ENCODE data around the gene ATP1A4. TPM values are rescaled to one million over a fixed set of nuclear protein-coding genes. Genes with fewer than 3 reads are reported as not detected.
A peak's percentile ranks its signal among the peaks of the same experiment; 100 is the strongest.

Gene ATP1A4
- total RNA-seq, 2 experiments from 2014 or later = 0.40 TPM; not detected in 1

DNA sequence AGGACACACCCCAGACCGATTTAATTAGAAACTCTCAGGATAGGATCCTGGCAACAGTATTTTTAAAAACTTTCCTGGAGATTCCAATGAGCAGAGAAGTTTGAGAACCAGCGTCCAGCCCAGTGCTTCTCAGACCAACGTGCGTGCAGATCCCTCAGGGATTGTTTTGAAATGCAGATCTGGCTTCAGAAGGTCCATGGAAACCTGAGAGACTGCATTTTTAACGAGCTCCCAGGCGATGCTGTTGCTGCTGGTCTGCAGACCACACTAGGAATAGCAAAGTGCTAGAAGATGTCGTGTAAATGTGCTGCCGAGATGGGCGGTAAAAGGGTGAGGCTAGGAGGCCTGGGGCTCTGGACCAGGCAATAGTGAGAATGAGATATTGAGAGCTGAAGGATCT lies 20.6 kb downstream of the ATP1A4 start:
- H3K27me3 Mint-ChIP-seq = peaks cover 51% of the 10 kb centered on the region
- ATAC-seq (no peak), DNase-seq (no peak)
- no peaks in the 10 kb centered on the region for H3K9me3 Mint-ChIP-seq (ENCODE audit: low read depth)
- H3K4me1 Mint-ChIP-seq = peaks cover 12% of the 10 kb centered on the region
- CTCF ChIA-PET = interaction anchor here (1.5 kb wide), 1 partner anchor 21 kb away, joined by 4 read pairs; no protein-coding TSS in a partner anchor
- H3K36me3 Mint-ChIP-seq = no peaks in the 10 kb centered on the region
- no peak overlapping the region for H3K27ac Mint-ChIP-seq
- H3K4me3 Mint-ChIP-seq = no peak overlapping the region

GRCh38 chr1:160177231-160177630 lies 25.8 kb downstream of the ATP1A4 start:
- H3K9me3 Mint-ChIP-seq (ENCODE audit: low read depth) = no peaks in the 10 kb centered on the region
- H3K27ac Mint-ChIP-seq = no peak overlapping the region
- ATAC-seq (no peak), DNase-seq (no peak)
- peaks cover 40% of the 10 kb centered on the region for H3K27me3 Mint-ChIP-seq
- no peaks in the 10 kb centered on the region for H3K36me3 Mint-ChIP-seq
- no peaks in the 10 kb centered on the region for H3K4me1 Mint-ChIP-seq
- no peak overlapping the region for H3K4me3 Mint-ChIP-seq
- CTCF ChIA-PET = no interaction called here

- Mint-ChIP-seq H3K9me3 (ENCODE audit: low read depth) (no peaks in the 10 kb centered on the region), H3K27me3 (peaks cover 37% of the 10 kb centered on the region), H3K4me1 (no peaks in the 10 kb centered on the region), H3K4me3 (no peak overlapping the region), H3K36me3 (no peaks in the 10 kb centered on the region), H3K27ac (no peak overlapping the region)
- ATAC-seq (no peak), DNase-seq (no peak)
- CTCF ChIA-PET = no interaction called here
Observed at GRCh38 chr1:160177667-160178066, 26.3 kb downstream of the ATP1A4 start.

- no peak overlapping the region for H3K4me3 Mint-ChIP-seq
- H3K27ac Mint-ChIP-seq = no peak overlapping the region
- no peaks in the 10 kb centered on the region for H3K36me3 Mint-ChIP-seq
- no peak for DNase-seq
- no peaks in the 10 kb centered on the region for H3K9me3 Mint-ChIP-seq (ENCODE audit: low read depth)
- peaks cover 31% of the 10 kb centered on the region for H3K27me3 Mint-ChIP-seq
- CTCF ChIA-PET = no interaction called here
- ATAC-seq = no peak
- no peaks in the 10 kb centered on the region for H3K4me1 Mint-ChIP-seq
Observed at GRCh38 chr1:160178731-160179130, 27.3 kb downstream of the ATP1A4 start.

DNA sequence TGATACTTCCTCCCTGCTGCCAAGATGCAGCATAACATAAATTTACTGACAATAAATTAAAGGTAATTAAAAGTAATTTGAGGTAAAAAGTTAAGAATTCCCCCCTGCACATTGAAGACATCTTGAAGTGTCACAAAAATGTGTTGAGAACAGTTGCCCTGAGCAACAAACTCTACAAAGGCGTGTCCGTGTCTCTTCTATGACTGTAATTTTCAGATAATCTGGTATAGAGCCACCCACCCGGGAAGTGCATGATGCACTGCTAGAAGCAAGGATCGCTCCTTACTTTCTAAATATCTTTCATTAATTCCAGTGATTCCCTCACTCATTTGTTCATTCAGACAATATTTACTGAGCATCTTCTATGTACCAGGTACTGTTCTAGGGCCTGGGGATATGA lies 27.9 kb downstream of the ATP1A4 start:
- no peak overlapping the region for H3K4me3 Mint-ChIP-seq
- DNase-seq = no peak
- H3K27me3 Mint-ChIP-seq = peaks cover 27% of the 10 kb centered on the region
- no peaks in the 10 kb centered on the region for H3K9me3 Mint-ChIP-seq (ENCODE audit: low read depth)
- CTCF ChIA-PET = no interaction called here
- ATAC-seq = no peak
- no peaks in the 10 kb centered on the region for H3K36me3 Mint-ChIP-seq
- no peak overlapping the region for H3K27ac Mint-ChIP-seq
- no peaks in the 10 kb centered on the region for H3K4me1 Mint-ChIP-seq

DNA sequence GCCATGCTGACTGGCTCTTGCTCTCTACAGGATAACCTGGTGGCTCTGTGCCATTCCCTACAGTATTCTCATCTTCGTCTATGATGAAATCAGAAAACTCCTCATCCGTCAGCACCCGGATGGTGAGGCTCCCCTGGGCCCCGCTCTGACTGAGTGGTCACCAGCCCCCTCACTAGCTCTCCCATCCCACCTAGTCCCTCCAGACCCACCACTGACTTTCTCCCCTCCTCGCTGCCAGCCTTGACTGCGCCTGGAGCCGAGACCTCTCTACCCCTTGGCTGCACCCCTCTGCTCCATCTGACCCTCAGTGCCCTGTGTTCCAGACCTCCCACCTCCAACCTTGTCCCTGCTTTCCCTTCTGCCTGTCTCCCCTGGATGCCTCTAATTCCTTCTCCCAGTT lies 34.8 kb downstream of the ATP1A4 start:
- Mint-ChIP-seq H3K27me3 (peaks cover 7% of the 10 kb centered on the region), H3K4me3 (no peak overlapping the region), H3K27ac (no peak overlapping the region), H3K36me3 (no peaks in the 10 kb centered on the region), H3K4me1 (no peaks in the 10 kb centered on the region), H3K9me3 (ENCODE audit: low read depth) (no peaks in the 10 kb centered on the region)
- CTCF ChIA-PET = no interaction called here
- DNase-seq (no peak), ATAC-seq (no peak)

GRCh38 chr1:160186729-160187128 lies 35.3 kb downstream of the ATP1A4 start:
- no peak overlapping the region for H3K4me3 Mint-ChIP-seq
- no peaks in the 10 kb centered on the region for H3K36me3 Mint-ChIP-seq
- CTCF ChIA-PET = interaction anchor here (0.8 kb wide), 1 partner anchor 100 kb away, joined by 3 read pairs; no protein-coding TSS in a partner anchor
- H3K27me3 Mint-ChIP-seq = peaks cover 7% of the 10 kb centered on the region
- no peak for DNase-seq
- H3K27ac Mint-ChIP-seq = no peak overlapping the region
- H3K4me1 Mint-ChIP-seq = no peaks in the 10 kb centered on the region
- no peaks in the 10 kb centered on the region for H3K9me3 Mint-ChIP-seq (ENCODE audit: low read depth)
- ATAC-seq = no peak

GRCh38 chr1:160187407-160187806 lies 36.0 kb downstream of the ATP1A4 start:
- no peaks in the 10 kb centered on the region for H3K9me3 Mint-ChIP-seq (ENCODE audit: low read depth)
- no peak overlapping the region for H3K4me3 Mint-ChIP-seq
- CTCF ChIA-PET = interaction anchor here (0.8 to 1.1 kb wide), 2 partner anchors 100 to 189 kb away, joined by 3 to 4 read pairs; no protein-coding TSS in a partner anchor
- peaks cover 7% of the 10 kb centered on the region for H3K27me3 Mint-ChIP-seq
- H3K36me3 Mint-ChIP-seq = no peaks in the 10 kb centered on the region
- no peak overlapping the region for H3K27ac Mint-ChIP-seq
- no peak for DNase-seq
- ATAC-seq = no peak
- H3K4me1 Mint-ChIP-seq = no peaks in the 10 kb centered on the region

DNA sequence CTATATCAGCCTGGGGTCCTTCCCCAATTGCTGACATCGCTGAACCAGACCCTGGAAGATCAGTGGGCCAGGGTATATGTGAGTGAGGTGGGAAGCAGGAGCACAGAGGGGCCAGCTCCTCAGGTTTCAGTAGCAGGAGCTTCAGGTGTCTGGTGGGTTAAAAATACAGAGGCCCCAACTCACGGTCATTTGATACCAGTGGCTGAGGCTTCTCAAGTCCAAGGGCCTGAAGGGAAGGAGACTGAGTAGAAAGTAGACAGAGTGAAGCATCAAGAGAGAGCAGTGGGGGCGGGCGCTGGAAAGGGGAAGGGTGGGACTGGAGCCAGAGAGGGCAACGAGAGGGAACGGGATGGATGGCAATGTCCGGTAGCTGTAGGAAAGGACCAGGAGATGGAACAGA lies 36.9 kb downstream of the ATP1A4 start:
- no peaks in the 10 kb centered on the region for H3K36me3 Mint-ChIP-seq
- no peaks in the 10 kb centered on the region for H3K4me1 Mint-ChIP-seq
- no peak overlapping the region for H3K27ac Mint-ChIP-seq
- H3K9me3 Mint-ChIP-seq (ENCODE audit: low read depth) = no peaks in the 10 kb centered on the region
- no peak for ATAC-seq
- H3K27me3 Mint-ChIP-seq = peaks cover 3% of the 10 kb centered on the region
- CTCF ChIA-PET = interaction anchor here (0.9 to 5.8 kb wide), 5 partner anchors 65 to 188 kb away, joined by 3 to 64 read pairs (median 4); no protein-coding TSS in a partner anchor
- H3K4me3 Mint-ChIP-seq = no peak overlapping the region
- DNase-seq = no peak

GRCh38 chr1:160189649-160190625 lies 38.5 kb downstream of the ATP1A4 start, which contains the start of gene CASQ1:
TSS of gene CASQ1 (plus strand) at chr1:160190575. CDS start at chr1:160190752, 177 bp downstream.
- H3K4me1 Mint-ChIP-seq = no peaks in the 10 kb centered on the region
- H3K27me3 Mint-ChIP-seq = peaks cover 3% of the 10 kb centered on the region
- CTCF ChIA-PET = interaction anchor here (1.1 to 5.8 kb wide), 6 partner anchors 20 to 102 kb away, joined by 3 to 64 read pairs (median 4); no protein-coding TSS in a partner anchor
- no peaks in the 10 kb centered on the region for H3K9me3 Mint-ChIP-seq (ENCODE audit: low read depth)
- H3K27ac Mint-ChIP-seq = no peak within 1 kb of the TSS
- H3K4me3 Mint-ChIP-seq = no peak within 1 kb of the TSS
- ATAC-seq (no peak), DNase-seq (no peak)
- no peaks in the 10 kb centered on the region for H3K36me3 Mint-ChIP-seq

- H3K4me1 Mint-ChIP-seq = no peaks in the 10 kb centered on the region
- H3K4me3 Mint-ChIP-seq = no peak overlapping the region
- CTCF ChIA-PET = interaction anchor here (1.0 to 5.8 kb wide), 12 partner anchors 22 to 185 kb away, joined by 3 to 64 read pairs (median 4); partner anchors contain the start of gene PEX19
- no peak overlapping the region for H3K27ac Mint-ChIP-seq
- no peaks in the 10 kb centered on the region for H3K9me3 Mint-ChIP-seq (ENCODE audit: low read depth)
- no peaks in the 10 kb centered on the region for H3K27me3 Mint-ChIP-seq
- ATAC-seq (no peak), DNase-seq (no peak)
- H3K36me3 Mint-ChIP-seq = no peaks in the 10 kb centered on the region
Observed at GRCh38 chr1:160191756-160192155, 40.4 kb downstream of the ATP1A4 start.

GRCh38 chr1:160192234-160192633 lies 40.8 kb downstream of the ATP1A4 start:
- H3K4me3 Mint-ChIP-seq = no peak overlapping the region
- no peaks in the 10 kb centered on the region for H3K36me3 Mint-ChIP-seq
- no peaks in the 10 kb centered on the region for H3K4me1 Mint-ChIP-seq
- ATAC-seq = no peak
- no peaks in the 10 kb centered on the region for H3K27me3 Mint-ChIP-seq
- H3K9me3 Mint-ChIP-seq (ENCODE audit: low read depth) = no peaks in the 10 kb centered on the region
- no peak for DNase-seq
- no peak overlapping the region for H3K27ac Mint-ChIP-seq
- CTCF ChIA-PET = interaction anchor here (1.0 to 5.8 kb wide), 13 partner anchors 18 to 185 kb away, joined by 3 to 64 read pairs (median 6); partner anchors contain the start of gene PEX19

DNA sequence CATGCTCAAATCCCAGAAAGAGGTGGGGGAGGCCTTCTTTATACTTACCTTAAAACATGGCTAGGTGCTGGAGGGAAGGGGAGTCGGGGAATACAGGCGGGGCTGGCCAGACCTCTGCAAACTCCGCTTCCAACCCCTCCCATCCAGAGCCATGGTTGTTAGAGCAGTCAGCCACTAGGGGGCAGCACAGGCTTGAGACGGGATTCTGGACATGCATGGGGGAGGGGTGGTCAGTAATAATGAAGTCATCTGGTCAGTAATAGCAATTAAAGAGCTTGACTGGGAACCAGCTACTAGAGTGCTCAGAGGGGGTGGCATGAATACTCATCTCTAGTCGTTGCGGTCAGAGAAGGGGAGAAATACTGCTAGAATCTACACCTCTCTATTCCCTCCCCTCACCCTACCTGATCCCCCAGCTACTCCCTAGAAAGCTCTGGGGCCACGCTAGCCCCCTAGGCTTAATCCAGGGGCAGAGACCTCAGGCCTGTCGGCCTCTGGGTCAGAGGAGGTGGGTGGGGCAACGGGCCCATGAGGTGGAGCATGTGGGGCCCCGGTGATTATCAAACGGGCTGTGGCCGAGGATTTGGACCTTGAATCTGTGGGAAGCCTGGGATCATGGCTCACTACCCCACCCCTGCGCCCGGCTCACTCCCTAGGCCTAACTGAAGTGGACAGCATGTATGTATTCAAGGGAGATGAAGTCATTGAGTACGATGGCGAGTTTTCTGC lies 41.9 kb downstream of the ATP1A4 start:
- CTCF ChIA-PET = interaction anchor here (0.6 to 5.8 kb wide), 32 partner anchors 10 to 178 kb away, joined by 3 to 64 read pairs (median 4); partner anchors contain the start of genes KCNJ10 and PEX19
- DNase-seq (peak; percentile 84), ATAC-seq (peak; percentile 73)
- no peaks in the 10 kb centered on the region for H3K36me3 Mint-ChIP-seq
- H3K9me3 Mint-ChIP-seq (ENCODE audit: low read depth) = no peaks in the 10 kb centered on the region
- H3K4me3 Mint-ChIP-seq = no peak overlapping the region
- no peaks in the 10 kb centered on the region for H3K4me1 Mint-ChIP-seq
- H3K27ac Mint-ChIP-seq = no peak overlapping the region
- H3K27me3 Mint-ChIP-seq = no peaks in the 10 kb centered on the region
